Activated CD8-positive, alpha-beta T cell treated with anti-CD3 and anti-CD28 coated beads, Interleukin-2, amount 10 ng/mL, durations not matched to agents 7 days and 5 days (primary cell): ENCODE results near the gene NDUFB4. TPM values are rescaled to one million over a fixed set of nuclear protein-coding genes. Genes with fewer than 3 reads are reported as not detected.

ENCODE experiments used
- ATAC-seq: fragments of 150-1000 bp; cut with Tn5 transposase; one replicate; pipeline ENCODE4 v1.10.0; 2021; ENCODE audit warnings: moderate library complexity
- CTCF ChIA-PET: fragments of 350-600 bp; sonication (Branson Sonifier 250); formaldehyde crosslinking; loops from one replicate; lab custom pipeline; 2021; ENCODE audit warnings: antibody characterized with exemption; lab: Charles Lee
- POLR2A ChIA-PET: fragments of 350-600 bp; sonication (Branson Sonifier 250); formaldehyde crosslinking; loops from one replicate; lab custom pipeline; 2021; ENCODE audit warnings: antibody characterized with exemption; lab: Charles Lee
- DNase-seq: peaks from one replicate; pipeline ENCODE4 v3.0.0-alpha.2; 2020
- H3K27ac Mint-ChIP-seq: one replicate; pipeline ENCODE4 v1.8.0; 2021; ENCODE audit warnings: mild to moderate bottlenecking, mixed read lengths
- H3K27me3 Mint-ChIP-seq: one replicate; pipeline ENCODE4 v1.8.0; 2021; ENCODE audit warnings: low read depth, mixed read lengths
- H3K36me3 Mint-ChIP-seq: one replicate; pipeline ENCODE4 v1.8.0; 2021; ENCODE audit warnings: low read depth, mixed read lengths
- H3K4me1 Mint-ChIP-seq: one replicate; pipeline ENCODE4 v1.8.0; 2021; ENCODE audit warnings: low read depth, mixed read lengths
- H3K4me3 Mint-ChIP-seq: one replicate; pipeline ENCODE4 v1.8.0; 2021; ENCODE audit warnings: mild to moderate bottlenecking, mixed read lengths
- H3K9me3 Mint-ChIP-seq: one replicate; pipeline ENCODE4 v1.8.0; 2022; ENCODE audit warnings: mixed read lengths; ENCODE audit not compliant: insufficient read depth
- total RNA-seq, 2 experiments: library from RNA; stranded (reverse); gene quantifications; one replicate each; pipeline ENCODE4 v1.2.3, GENCODE V29; 2021

NDUFB4 gene
- total RNA-seq, 2 experiments from 2014 or later, result 119 to 124 TPM

DNA sequence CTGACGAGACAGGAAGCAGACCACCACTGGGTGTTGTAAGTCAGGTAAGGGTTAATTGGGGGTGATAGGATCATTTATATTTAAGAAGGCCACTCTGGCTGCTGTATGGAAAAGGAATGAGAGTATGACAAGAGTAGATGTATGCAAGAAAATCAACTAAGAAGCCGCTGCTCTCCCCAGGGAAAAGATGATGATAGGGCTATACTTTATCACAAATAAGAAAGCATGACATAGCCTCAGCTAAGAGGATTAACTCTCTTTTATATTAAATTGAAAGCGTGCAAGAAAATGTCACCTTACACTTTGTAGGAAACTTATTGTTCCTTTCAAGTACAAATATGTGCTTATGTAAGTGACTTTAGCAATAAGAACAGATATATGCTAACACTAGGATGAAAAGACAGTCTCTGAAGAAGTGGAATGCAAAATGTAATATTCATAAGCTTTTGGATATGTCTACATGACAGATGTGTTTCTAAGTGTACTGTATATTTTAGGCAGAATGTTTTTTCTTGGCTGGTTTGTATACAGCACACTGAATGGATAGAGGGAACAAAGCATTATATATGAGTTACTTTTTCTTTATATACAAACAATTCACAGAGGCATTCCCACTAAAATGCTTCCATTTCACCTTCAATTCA lies 8.7 kb upstream of the NDUFB4 start:
- no peaks in the 10 kb centered on the region for H3K9me3 Mint-ChIP-seq
- ChIA-PET CTCF (no interaction called here), POLR2A (no interaction called here)
- no peak for DNase-seq
- no peak overlapping the region for H3K27ac Mint-ChIP-seq
- no peak for ATAC-seq
- H3K36me3 Mint-ChIP-seq, result no peaks in the 10 kb centered on the region
- H3K27me3 Mint-ChIP-seq, result peaks cover 10% of the 10 kb centered on the region
- no peak overlapping the region for H3K4me3 Mint-ChIP-seq
- H3K4me1 Mint-ChIP-seq, result no peaks in the 10 kb centered on the region

DNA sequence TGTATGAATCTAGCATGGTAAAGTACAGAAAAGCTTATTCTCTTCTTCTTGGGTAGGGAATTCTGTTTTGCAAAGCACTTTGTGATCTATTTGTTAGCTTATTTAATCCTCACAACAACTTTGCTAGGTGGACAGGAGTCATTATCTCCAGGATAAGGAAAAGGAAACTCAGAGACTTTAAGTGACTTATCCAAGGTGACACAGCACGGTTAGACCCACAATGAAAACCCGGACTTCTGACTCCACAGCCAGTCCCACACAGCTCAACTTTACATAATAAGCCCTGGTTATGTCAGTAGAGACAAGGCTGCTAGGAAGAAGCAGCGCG lies 384 bp upstream of the NDUFB4 start:
- Mint-ChIP-seq H3K27me3 (peaks cover 3% of the 10 kb centered on the region), H3K27ac (peak overlapping the region; percentile 94), H3K36me3 (peaks cover 5% of the 10 kb centered on the region), H3K9me3 (no peaks in the 10 kb centered on the region), H3K4me1 (peaks cover 8% of the 10 kb centered on the region), H3K4me3 (peak overlapping the region; percentile 87)
- POLR2A ChIA-PET, result interaction anchor here (0.7 to 2.4 kb wide), 13 partner anchors 9 to 500 kb away, joined by 3 to 29 read pairs (median 4); partner anchors contain the start of genes GTF2E1, LRRC58 and RABL3
- DNase-seq (no peak), ATAC-seq (no peak)
- CTCF ChIA-PET, result interaction anchor here (1.0 to 3.9 kb wide), 10 partner anchors 9 to 199 kb away, joined by 3 to 31 read pairs (median 6); no protein-coding TSS in a partner anchor

DNA sequence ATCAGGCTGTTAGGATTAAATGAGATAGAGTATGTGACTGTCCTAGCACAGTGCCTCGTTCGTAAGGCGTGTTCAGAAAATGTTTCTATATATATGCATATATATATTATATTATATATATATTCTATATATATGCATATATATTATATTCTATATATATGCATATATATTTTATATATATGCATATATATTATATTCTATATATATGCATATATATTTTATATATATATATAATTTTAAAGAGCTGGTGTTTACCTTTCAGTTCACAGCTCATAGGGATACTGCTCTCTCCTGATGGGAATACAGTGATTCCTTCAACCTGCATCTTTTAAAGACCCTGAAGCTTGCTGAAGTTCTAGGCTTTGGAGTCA lies 702 bp downstream of the NDUFB4 start:
- ChIA-PET CTCF (interaction anchor here (2.1 to 3.9 kb wide), 3 partner anchors 38 to 198 kb away, joined by 4 to 31 read pairs (median 24); no protein-coding TSS in a partner anchor), POLR2A (interaction anchor here (1.0 to 2.4 kb wide), 6 partner anchors 8 to 248 kb away, joined by 3 to 29 read pairs (median 5); partner anchors contain the start of genes GTF2E1, LRRC58 and RABL3)
- Mint-ChIP-seq H3K4me1 (peaks cover 8% of the 10 kb centered on the region), H3K4me3 (peak overlapping the region; percentile 87), H3K9me3 (no peaks in the 10 kb centered on the region), H3K36me3 (peaks cover 16% of the 10 kb centered on the region), H3K27me3 (peaks cover 3% of the 10 kb centered on the region), H3K27ac (peak overlapping the region; percentile 94)
- DNase-seq (no peak), ATAC-seq (no peak)

GRCh38 chr3:120597445-120598049 lies 1.4 kb downstream of the NDUFB4 start:
- no peak for ATAC-seq
- peaks cover 21% of the 10 kb centered on the region for H3K36me3 Mint-ChIP-seq
- ChIA-PET POLR2A (interaction anchor here (1.0 to 2.4 kb wide), 3 partner anchors 122 to 248 kb away, joined by 5 to 29 read pairs (median 5); partner anchors contain the start of genes GTF2E1, LRRC58 and RABL3), CTCF (interaction anchor here (1.1 to 3.9 kb wide), 3 partner anchors 30 to 197 kb away, joined by 3 to 31 read pairs (median 24); no protein-coding TSS in a partner anchor)
- peaks cover under 1% of the 10 kb centered on the region for H3K27me3 Mint-ChIP-seq
- H3K4me3 Mint-ChIP-seq, result peak overlapping the region; percentile 80
- H3K27ac Mint-ChIP-seq, result peak overlapping the region; percentile 64
- no peaks in the 10 kb centered on the region for H3K9me3 Mint-ChIP-seq
- peaks cover 8% of the 10 kb centered on the region for H3K4me1 Mint-ChIP-seq
- no peak for DNase-seq

DNA sequence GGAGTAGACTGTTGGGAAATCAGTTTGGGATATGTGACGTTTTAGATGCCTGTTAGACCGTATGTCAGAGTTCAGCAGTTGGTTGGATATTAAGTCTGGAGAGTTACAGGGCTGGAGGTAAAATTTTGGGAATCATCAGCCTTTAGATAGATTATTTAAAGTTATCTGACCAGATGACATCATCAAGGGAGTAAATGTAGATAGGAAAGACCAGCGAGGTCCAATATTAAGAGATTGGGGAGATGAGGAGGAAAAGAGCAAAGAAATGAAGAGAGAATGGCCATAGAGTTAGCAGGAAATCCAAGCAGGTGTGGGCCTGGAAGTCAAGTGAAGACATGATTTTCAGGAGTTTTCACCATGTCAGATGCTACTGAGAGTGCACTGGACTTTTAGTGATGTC lies 3.1 kb downstream of the NDUFB4 start:
- Mint-ChIP-seq H3K27me3 (no peaks in the 10 kb centered on the region), H3K36me3 (peaks cover 25% of the 10 kb centered on the region), H3K9me3 (no peaks in the 10 kb centered on the region), H3K27ac (no peak overlapping the region), H3K4me1 (peaks cover 8% of the 10 kb centered on the region), H3K4me3 (no peak overlapping the region)
- ChIA-PET POLR2A (no interaction called here), CTCF (interaction anchor here (2.3 kb wide), 1 partner anchor 196 kb away, joined by 9 read pairs; no protein-coding TSS in a partner anchor)
- no peak for ATAC-seq
- DNase-seq, result no peak

- Mint-ChIP-seq H3K36me3 (peaks cover 22% of the 10 kb centered on the region), H3K4me3 (no peak overlapping the region), H3K9me3 (no peaks in the 10 kb centered on the region), H3K27me3 (no peaks in the 10 kb centered on the region), H3K27ac (no peak overlapping the region), H3K4me1 (no peaks in the 10 kb centered on the region)
- DNase-seq (no peak), ATAC-seq (no peak)
- ChIA-PET CTCF (interaction anchor here (2.3 kb wide), 2 partner anchors 43 to 194 kb away, joined by 9 to 11 read pairs; no protein-coding TSS in a partner anchor), POLR2A (no interaction called here)
Measured at GRCh38 chr3:120601554-120601953, 5.4 kb downstream of the NDUFB4 start.

DNA sequence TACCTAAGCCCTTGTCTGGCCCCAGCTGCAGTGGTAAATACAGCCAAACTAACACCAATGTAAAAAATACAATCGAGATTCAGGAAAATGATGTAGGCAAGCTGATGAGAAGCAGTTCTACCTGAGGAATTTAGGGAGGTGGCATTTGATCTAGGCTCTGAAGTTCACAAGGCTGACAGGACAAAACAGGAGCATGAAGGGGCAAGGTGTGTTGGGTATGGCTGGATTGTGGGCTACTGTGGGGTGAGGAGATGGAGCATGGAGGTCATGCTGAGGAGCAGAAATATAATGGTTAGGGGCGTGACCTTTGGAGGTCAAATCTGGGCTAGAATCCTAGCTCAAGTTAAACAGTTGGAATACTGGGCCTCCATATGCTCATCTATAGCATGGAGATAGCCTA lies 6.5 kb downstream of the NDUFB4 start:
- no peaks in the 10 kb centered on the region for H3K9me3 Mint-ChIP-seq
- CTCF ChIA-PET, result no interaction called here
- no peaks in the 10 kb centered on the region for H3K27me3 Mint-ChIP-seq
- peaks cover 22% of the 10 kb centered on the region for H3K36me3 Mint-ChIP-seq
- ATAC-seq (no peak), DNase-seq (no peak)
- H3K4me1 Mint-ChIP-seq, result no peaks in the 10 kb centered on the region
- H3K4me3 Mint-ChIP-seq, result no peak overlapping the region
- POLR2A ChIA-PET, result no interaction called here
- H3K27ac Mint-ChIP-seq, result no peak overlapping the region

DNA sequence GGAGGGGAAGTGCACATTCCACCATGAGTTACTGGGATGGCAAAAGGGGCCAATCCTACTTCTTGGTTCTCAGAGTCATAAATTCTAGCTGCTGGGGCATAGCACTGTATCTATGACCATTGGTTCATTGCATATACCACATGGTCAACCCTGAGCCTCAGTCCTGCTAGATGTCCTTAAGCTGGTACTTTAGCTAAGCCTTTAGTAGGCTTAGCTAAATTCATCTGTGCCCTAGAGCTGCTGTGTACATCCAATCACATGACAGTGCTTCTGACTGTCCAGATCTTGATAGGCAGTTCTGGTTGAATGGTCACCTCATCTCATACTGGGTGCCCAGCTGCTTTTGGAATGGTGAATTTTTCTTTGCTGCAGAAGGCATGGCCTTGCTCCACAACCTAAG lies 8.2 kb downstream of the NDUFB4 start:
- no peak overlapping the region for H3K4me3 Mint-ChIP-seq
- peaks cover 22% of the 10 kb centered on the region for H3K36me3 Mint-ChIP-seq
- no peaks in the 10 kb centered on the region for H3K27me3 Mint-ChIP-seq
- no peak for ATAC-seq
- CTCF ChIA-PET, result interaction anchor here (0.9 to 1.3 kb wide), 3 partner anchors 8 to 140 kb away, joined by 3 to 4 read pairs (median 4); partner anchors contain the start of gene NDUFB4
- H3K9me3 Mint-ChIP-seq, result no peaks in the 10 kb centered on the region
- DNase-seq, result no peak
- H3K27ac Mint-ChIP-seq, result no peak overlapping the region
- H3K4me1 Mint-ChIP-seq, result no peaks in the 10 kb centered on the region
- POLR2A ChIA-PET, result no interaction called here

- H3K4me1 Mint-ChIP-seq, result no peaks in the 10 kb centered on the region
- ATAC-seq (peak; percentile 44), DNase-seq (no peak)
- H3K36me3 Mint-ChIP-seq, result peaks cover 22% of the 10 kb centered on the region
- no peaks in the 10 kb centered on the region for H3K9me3 Mint-ChIP-seq
- CTCF ChIA-PET, result interaction anchor here (0.9 to 1.3 kb wide), 4 partner anchors 9 to 190 kb away, joined by 3 to 4 read pairs (median 4); partner anchors contain the start of gene NDUFB4
- H3K27ac Mint-ChIP-seq, result no peak overlapping the region
- no peak overlapping the region for H3K4me3 Mint-ChIP-seq
- POLR2A ChIA-PET, result interaction anchor here (1.2 kb wide), 1 partner anchor 8 kb away, joined by 4 read pairs; the partner anchor contains the start of gene NDUFB4
- H3K27me3 Mint-ChIP-seq, result peaks cover 2% of the 10 kb centered on the region
Measured at GRCh38 chr3:120604784-120605183, 8.6 kb downstream of the NDUFB4 start.

DNA sequence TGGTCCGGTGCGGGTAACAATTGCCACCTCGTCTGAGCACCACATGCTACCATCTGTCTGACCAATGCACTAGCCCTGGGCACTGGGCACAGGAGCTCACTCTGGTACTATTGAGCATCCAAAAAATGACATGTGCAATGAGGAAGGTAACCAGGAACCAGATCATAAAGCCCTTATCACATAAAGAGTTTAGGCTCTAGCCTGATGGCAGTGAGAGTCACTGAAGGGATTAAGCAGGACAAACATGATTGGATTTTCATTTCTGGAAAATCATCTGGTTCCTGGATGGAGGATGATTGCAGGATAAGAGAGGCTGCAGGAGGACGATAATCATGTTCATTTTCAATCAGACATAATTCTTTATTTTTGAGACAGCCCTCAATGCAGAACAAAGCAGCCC lies 12.4 kb downstream of the NDUFB4 start:
- no peaks in the 10 kb centered on the region for H3K4me1 Mint-ChIP-seq
- no peak overlapping the region for H3K27ac Mint-ChIP-seq
- no peaks in the 10 kb centered on the region for H3K9me3 Mint-ChIP-seq
- H3K4me3 Mint-ChIP-seq, result no peak overlapping the region
- no peaks in the 10 kb centered on the region for H3K36me3 Mint-ChIP-seq
- POLR2A ChIA-PET, result no interaction called here
- ATAC-seq (no peak), DNase-seq (no peak)
- CTCF ChIA-PET, result no interaction called here
- peaks cover 4% of the 10 kb centered on the region for H3K27me3 Mint-ChIP-seq

GRCh38 chr3:120614765-120615164 lies 18.6 kb downstream of the NDUFB4 start:
- CTCF ChIA-PET, result no interaction called here
- Mint-ChIP-seq H3K27me3 (peaks cover 2% of the 10 kb centered on the region), H3K27ac (no peak overlapping the region), H3K9me3 (no peaks in the 10 kb centered on the region), H3K4me3 (no peak overlapping the region), H3K36me3 (no peaks in the 10 kb centered on the region), H3K4me1 (no peaks in the 10 kb centered on the region)
- POLR2A ChIA-PET, result interaction anchor here (0.6 to 0.8 kb wide), 2 partner anchors 170 to 222 kb away, joined by 5 to 7 read pairs; no protein-coding TSS in a partner anchor
- no peak for DNase-seq
- no peak for ATAC-seq
